H1 (cell line): ENCODE data around the gene SGCB. TPM values are rescaled to one million over a fixed set of nuclear protein-coding genes. Genes with fewer than 3 reads are reported as not detected.

Source experiments
- CTCF ChIA-PET: fragments of 300-600 bp; sonication (Branson Sonifier 250); formaldehyde crosslinking; loops from one replicate; lab custom pipeline; 2021; ENCODE audit not compliant: partially characterized antibody; lab: Charles Lee
- POLR2A ChIA-PET: fragments of 300-600 bp; sonication (Branson Sonifier 250); formaldehyde crosslinking; loops from one replicate; lab custom pipeline; 2021; ENCODE audit warnings: inconsistent platforms; ENCODE audit not compliant: partially characterized antibody; lab: Charles Lee
- DNase-seq, 2 experiments: peaks; one replicate each; pipeline versions ENCODE4 v3.0.0 to v3.0.0-alpha.2; 2010 to 2022; ENCODE audit warnings: low spot score in 2 of 2, low read depth in 1 of 2, mixed read lengths in 1 of 2
- FAIRE-seq: peaks from 2 replicates; lab custom pipeline; 2011; peaks lifted over from hg19 to GRCh38; lab: Jason Lieb, UNC
- H2AFZ ChIP-seq: 2 replicates; pipeline ENCODE4 v1.8.1; 2012; ENCODE audit warnings: low read length, inconsistent platforms
- H2AK5ac ChIP-seq: 2 replicates; pipeline ENCODE4 v1.6.1; 2013; ENCODE audit warnings: low read depth, low read length
- H2BK120ac ChIP-seq: replicated peaks from 2 replicates; pipeline ENCODE3; 2013; ENCODE audit warnings: low read depth, low read length, inconsistent platforms
- H2BK12ac ChIP-seq: 2 replicates; pipeline ENCODE4 v1.6.1; 2013; ENCODE audit warnings: low read depth, low read length
- H2BK15ac ChIP-seq: 2 replicates; pipeline ENCODE4 v1.6.1; 2013; ENCODE audit warnings: low read length
- H2BK20ac ChIP-seq: 2 replicates; pipeline ENCODE4 v1.6.1; 2013; ENCODE audit warnings: low read length
- H2BK5ac ChIP-seq: 2 replicates; pipeline ENCODE4 v1.6.1; 2013; ENCODE audit warnings: low read depth, low read length
- H3K14ac ChIP-seq: 2 replicates; pipeline ENCODE4 v1.6.1; 2013; ENCODE audit warnings: inconsistent platforms; ENCODE audit not compliant: insufficient read length
- H3K18ac ChIP-seq: 2 replicates; pipeline ENCODE4 v1.6.1; 2013; ENCODE audit warnings: low read length; ENCODE audit errors: extremely low read depth
- H3K23ac ChIP-seq: 2 replicates; pipeline ENCODE4 v1.6.1; 2013; ENCODE audit warnings: inconsistent platforms; ENCODE audit not compliant: insufficient read length
- H3K23me2 ChIP-seq: 2 replicates; pipeline ENCODE4 v1.6.1; 2013; ENCODE audit warnings: low read depth, low read length
- H3K27ac ChIP-seq: 2 replicates; pipeline ENCODE4 v1.6.1; 2011; ENCODE audit warnings: low read depth, low read length, inconsistent platforms
- H3K27me3 ChIP-seq, 4 experiments: replicated peaks in 1 of 4; 1 replicate in 1 of 4; 2 replicates in 3 of 4; pipeline versions ENCODE4 v1.6.1 to v1.8.1; 2011 to 2013; ENCODE audit warnings: low read length in 3 of 4, mild to moderate bottlenecking in 3 of 4, inconsistent platforms in 2 of 4, mixed read lengths in 2 of 4, moderate library complexity in 1 of 4; ENCODE audit not compliant: control insufficient read depth in 3 of 4, insufficient read depth in 3 of 4; ENCODE audit errors: extremely low read depth in 1 of 4
- H3K36me3 ChIP-seq, 4 experiments: 2 replicates each; pipeline versions ENCODE4 v1.6.1 to v1.8.1; 2011 to 2013; ENCODE audit warnings: mild to moderate bottlenecking in 4 of 4, low read length in 3 of 4, moderate library complexity in 2 of 4, control low read depth in 1 of 4, inconsistent platforms in 1 of 4; ENCODE audit not compliant: insufficient read depth in 4 of 4, control insufficient read depth in 2 of 4
- H3K4ac ChIP-seq: replicated peaks from 2 replicates; pipeline ENCODE3; 2013; ENCODE audit warnings: low read length, low read depth, mixed read lengths, inconsistent platforms; ENCODE audit not compliant: insufficient read length
- H3K4me1 ChIP-seq, 4 experiments: replicated peaks in 1 of 4; 1 replicate in 1 of 4; 2 replicates in 3 of 4; pipeline versions ENCODE4 v1.6.1 to v1.8.1; 2011 to 2013; ENCODE audit warnings: low read length in 3 of 4, inconsistent platforms in 2 of 4, mixed read lengths in 1 of 4; ENCODE audit not compliant: insufficient read depth in 4 of 4, control insufficient read depth in 3 of 4
- H3K4me2 ChIP-seq, 2 experiments: 2 replicates each; pipeline versions ENCODE4 v1.6.1 to v1.8.1; 2011 to 2013; ENCODE audit warnings: low read depth in 2 of 2, low read length in 2 of 2, control low read depth in 1 of 2, inconsistent platforms in 1 of 2, mild to moderate bottlenecking in 1 of 2; ENCODE audit not compliant: insufficient read depth in 1 of 2
- H3K4me3 ChIP-seq, 4 experiments: fragments of 200-600, 300-600 bp in 1 of 4; sonication (generic), shearing (Covaris generic), sonication (Bioruptor Twin) in 1 of 4; 2 replicates each; pipeline versions ENCODE4 v1.5.1 to v1.8.1; 2011 to 2016; ENCODE audit warnings: low read length in 4 of 4, low read depth in 3 of 4, control low read depth in 2 of 4, inconsistent platforms in 2 of 4, mild to moderate bottlenecking in 2 of 4, mixed read lengths in 1 of 4, moderate library complexity in 1 of 4; ENCODE audit not compliant: insufficient read depth in 2 of 4; ENCODE audit errors: extremely low read depth in 1 of 4
- H3K56ac ChIP-seq: replicated peaks from 2 replicates; pipeline ENCODE3; 2013; ENCODE audit warnings: low read depth, mild to moderate bottlenecking, mixed read lengths, low read length, inconsistent platforms; ENCODE audit not compliant: insufficient read length
- H3K79me1 ChIP-seq: 2 replicates; pipeline ENCODE4 v1.6.1; 2013; ENCODE audit warnings: low read depth, low read length, control low read depth
- H3K79me2 ChIP-seq, 2 experiments: 2 replicates each; pipeline versions ENCODE4 v1.6.1 to v1.8.1; 2012 to 2013; ENCODE audit warnings: low read length in 2 of 2, mild to moderate bottlenecking in 2 of 2, inconsistent platforms in 1 of 2; ENCODE audit not compliant: insufficient read depth in 2 of 2, control insufficient read depth in 1 of 2
- H3K9ac ChIP-seq, 4 experiments: replicated peaks in 1 of 4; 1 replicate in 1 of 4; 2 replicates in 3 of 4; pipeline versions ENCODE4 v1.6.1 to v1.8.1; 2011 to 2013; ENCODE audit warnings: low read depth in 3 of 4, low read length in 3 of 4, control low read depth in 2 of 4, mild to moderate bottlenecking in 2 of 4, moderate library complexity in 2 of 4, inconsistent platforms in 1 of 4; ENCODE audit errors: extremely low read depth in 1 of 4
- H3K9me3 ChIP-seq, 2 experiments: 2 replicates each; pipeline versions ENCODE4 v1.6.1 to v1.8.1; 2012 to 2013; ENCODE audit warnings: mild to moderate bottlenecking in 2 of 2, moderate library complexity in 2 of 2, control low read depth in 1 of 2, inconsistent platforms in 1 of 2, low read depth in 1 of 2, low read length in 1 of 2, mixed read lengths in 1 of 2; ENCODE audit not compliant: insufficient read depth in 2 of 2
- H4K20me1 ChIP-seq, 2 experiments: replicated peaks in 1 of 2; 2 replicates each; pipeline versions ENCODE3 to v1.8.1; 2011 to 2013; ENCODE audit warnings: inconsistent platforms in 2 of 2, low read length in 2 of 2, mild to moderate bottlenecking in 1 of 2; ENCODE audit not compliant: insufficient read depth in 2 of 2, control insufficient read depth in 1 of 2
- H4K5ac ChIP-seq: 2 replicates; pipeline ENCODE4 v1.6.1; 2013; ENCODE audit warnings: low read length, low read depth, mixed read lengths, inconsistent platforms; ENCODE audit not compliant: insufficient read length
- H4K8ac ChIP-seq: 2 replicates; pipeline ENCODE4 v1.8.0; 2013; ENCODE audit warnings: mild to moderate bottlenecking, moderate library complexity, low read length, inconsistent platforms; ENCODE audit not compliant: insufficient read depth; ENCODE audit errors: extremely low read depth
- H4K91ac ChIP-seq: replicated peaks from 2 replicates; pipeline ENCODE3; 2013; ENCODE audit warnings: low read length, mixed read lengths, inconsistent platforms; ENCODE audit not compliant: insufficient read length
- BACH1 ChIP-seq: IDR thresholded peaks from 2 replicates; pipeline ENCODE4 v1.6.1; 2012; ENCODE audit warnings: low read length, improper control_type of control experiment
- EGR1 ChIP-seq: IDR thresholded peaks from 2 replicates; pipeline ENCODE4 v1.6.1; 2011; ENCODE audit warnings: low read depth, low read length, borderline replicate concordance
- GTF2F1 ChIP-seq: IDR thresholded peaks from 2 replicates; pipeline ENCODE4 v1.6.1; 2012; ENCODE audit warnings: low read depth, low read length, improper control_type of control experiment, borderline replicate concordance
- HDAC6 ChIP-seq: IDR thresholded peaks from one replicate; pipeline ENCODE4 v1.7.1; 2012; ENCODE audit warnings: low read depth, mild to moderate bottlenecking, inconsistent platforms, low read length, moderate library complexity
- KDM4A ChIP-seq: IDR thresholded peaks from one replicate; pipeline ENCODE4 v1.7.1; 2012; ENCODE audit warnings: low read depth, mild to moderate bottlenecking, moderate library complexity, low read length, inconsistent platforms; ENCODE audit not compliant: severe bottlenecking
- KDM5A ChIP-seq: fragments of 200-600 bp; IDR thresholded peaks from 2 replicates; pipeline ENCODE4 v1.7.1; 2012; ENCODE audit warnings: mild to moderate bottlenecking, low read length, inconsistent platforms, mixed read lengths
- MAFK ChIP-seq: IDR thresholded peaks from 2 replicates; pipeline ENCODE4 v1.6.1; 2012; ENCODE audit warnings: low read depth, mild to moderate bottlenecking, improper control_type of control experiment, low read length
- POLR2AphosphoS5 ChIP-seq: IDR thresholded peaks from 2 replicates; pipeline ENCODE4 v1.6.1; 2011; ENCODE audit warnings: low read depth, low read length
- RNF2 ChIP-seq: fragments of 200-900, 300-1000 bp; sonication (generic); IDR thresholded peaks from 2 replicates; pipeline ENCODE4 v1.7.1; 2016; ENCODE audit warnings: borderline replicate concordance, low read depth, mild to moderate bottlenecking, antibody characterized with exemption, low read length; ENCODE audit not compliant: poor library complexity, severe bottlenecking; ENCODE audit errors: missing control alignments
- SP1 ChIP-seq: IDR thresholded peaks from 2 replicates; pipeline ENCODE4 v1.6.1; 2011; ENCODE audit warnings: low read depth, low read length
- SRF ChIP-seq: IDR thresholded peaks from 2 replicates; pipeline ENCODE4 v1.6.1; 2011; ENCODE audit warnings: mild to moderate bottlenecking, low read depth, low read length, moderate library complexity
- SUZ12 ChIP-seq: fragments of 200-600 bp; sonication (generic); IDR thresholded peaks from 2 replicates; pipeline ENCODE4 v1.6.1; 2012; ENCODE audit warnings: mild to moderate bottlenecking, inconsistent platforms, low read length, moderate library complexity, mixed read lengths
- TAF1 ChIP-seq: IDR thresholded peaks from 2 replicates; pipeline ENCODE4 v1.6.1; 2011; ENCODE audit warnings: mild to moderate bottlenecking, low read depth, low read length
- TEAD4 ChIP-seq: IDR thresholded peaks from 2 replicates; pipeline ENCODE4 v1.6.1; 2012; ENCODE audit warnings: low read depth, low read length, inconsistent platforms, mixed read lengths
- ZNF274 ChIP-seq: IDR thresholded peaks from 2 replicates; pipeline ENCODE4 v1.7.0; 2012; ENCODE audit warnings: low read length, borderline replicate concordance; ENCODE audit errors: extremely low read depth
- WGBS, 2 experiments: shearing (Covaris generic) in 1 of 2; methylation state at CpG; one replicate each; pipeline versions ENCODE4 v1.1.6 to v1.1.7; 2013 to 2015; ENCODE audit warnings: low lambda C conversion rate in 2 of 2, mixed read lengths in 2 of 2, inconsistent platforms in 1 of 2, low coverage in 1 of 2, missing lambda C conversion rate in 1 of 2; ENCODE audit not compliant: insufficient replicate concordance in 2 of 2, insufficient coverage in 1 of 2, insufficient read length in 1 of 2; ENCODE audit errors: extremely low coverage in 1 of 2, missing lambda C conversion rate in 1 of 2; 5-methylcytosine and 5-hydroxymethylcytosine counted together
- polyA plus RNA-seq, 7 experiments: library from polyadenylated mRNA; depleted of rRNA in 3 of 7; stranded (reverse) in 5 of 7; unstranded in 2 of 7; fragments of >200 nt in 5 of 7; fragments of 200-250 nt in 2 of 7; gene quantifications; 1 replicate in 5 of 7; 2 replicates in 1 of 7; 4 replicates in 1 of 7; pipeline versions ENCODE4 v1.2.1 to v1.2.3, GENCODE V29; 2011 to 2013; ENCODE audit warnings: missing spikeins in 2 of 7, mixed read lengths in 2 of 7
- total RNA-seq: library from RNA; stranded (reverse); fragmentation: NEBNext Ultra II Directional; extraction: Animal tissue kit (Norgen Biotek cat#: 25700); gene quantifications from 2 replicates; pipeline ENCODE4 v1.2.1, GENCODE V29; 2021
- TF ChIP-seq, protein P1 (sequence below): IDR thresholded peaks from 2 replicates; pipeline ENCODE4 v1.6.1; 2012; ENCODE audit warnings: inconsistent platforms

The SGCB gene
- total and polyA plus RNA-seq, 2 of the 8 experiments (the other 6 are each of a cell fraction or from before 2014, with no cell fraction given): 6.8 to 32.2 TPM

DNA sequence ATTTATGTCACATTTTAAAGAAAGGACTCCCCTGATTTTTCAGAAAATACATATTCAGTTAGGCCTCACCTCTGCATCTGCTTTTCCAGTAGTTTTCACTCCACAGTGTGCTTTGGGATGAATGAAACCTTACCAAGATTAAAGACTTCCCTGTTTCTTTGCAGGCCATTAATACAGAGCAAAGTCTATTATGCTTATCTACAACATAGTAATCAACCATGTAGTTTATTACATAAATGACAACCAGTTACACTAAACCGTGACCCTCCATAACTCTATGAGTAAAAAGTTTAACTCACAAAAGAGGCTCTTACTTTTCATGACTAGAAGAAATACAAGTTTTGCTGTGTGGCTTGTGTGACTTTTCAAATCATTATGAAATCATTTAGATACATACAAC lies 20.3 kb downstream of the SGCB start:
- CTCF ChIA-PET: interaction anchor here (1.0 kb wide), 1 partner anchor 187 kb away, joined by 3 read pairs; no protein-coding TSS in a partner anchor
- TF ChIP-seq TAF1 (no peak), TEAD4 (no peak), ZNF274 (no peak), KDM4A (no peak), SRF (no peak), SP1 (no peak), HDAC6 (no peak), BACH1 (no peak), SUZ12 (no peak), POLR2AphosphoS5 (no peak), EGR1 (no peak), RNF2 (no peak), KDM5A (no peak), GTF2F1 (no peak), MAFK (no peak)
- TF ChIP-seq, protein P1, sequence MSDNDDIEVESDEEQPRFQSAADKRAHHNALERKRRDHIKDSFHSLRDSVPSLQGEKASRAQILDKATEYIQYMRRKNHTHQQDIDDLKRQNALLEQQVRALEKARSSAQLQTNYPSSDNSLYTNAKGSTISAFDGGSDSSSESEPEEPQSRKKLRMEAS: no peak

More for the DNA sequence above, 20.3 kb downstream of the SGCB start:
- Histone ChIP-seq H2BK120ac (no peak overlapping the region), H4K20me1 (no peaks in the 10 kb centered on the region), H2BK15ac (no peak overlapping the region), H3K4me2 (no peak overlapping the region), H2BK20ac (no peak overlapping the region), H3K4ac (no peak overlapping the region), H3K14ac (no peak overlapping the region), H3K23me2 (no peaks in the 10 kb centered on the region), H2AK5ac (no peak overlapping the region), H3K36me3 (peaks cover 0 to 7% (median 0%) of the 10 kb centered on the region in 4 experiments; a peak in 3 of 8 replicates), H3K18ac (no peak overlapping the region), H2BK12ac (no peak overlapping the region), H3K56ac (no peak overlapping the region), H3K79me2 (no peaks in the 10 kb centered on the region), H3K27me3 (no peaks in the 10 kb centered on the region), H3K4me3 (no peak overlapping the region), H3K23ac (no peak overlapping the region), H2AFZ (no peak overlapping the region), H3K4me1 (no peaks in the 10 kb centered on the region), H4K91ac (no peak overlapping the region), H3K79me1 (no peaks in the 10 kb centered on the region), H3K27ac (no peak overlapping the region), H3K9me3 (no peaks in the 10 kb centered on the region), H3K9ac (no peak overlapping the region), H4K8ac (no peak overlapping the region), H4K5ac (no peak overlapping the region), H2BK5ac (no peak overlapping the region)
- POLR2A ChIA-PET: no interaction called here
- 54% methylated on average over 1 of the region's 1 CpG; no CpG with 5 or more reads in 1 of the 2 experiments for WGBS, 2 experiments
- FAIRE-seq (no peak), DNase-seq (no peak)
